Peyer's patch (tissue), 4 donors: ENCODE results near the gene SPRED2. TPM values are rescaled to one million over a fixed set of nuclear protein-coding genes. Genes with fewer than 3 reads are reported as not detected.
A peak's percentile ranks its signal among the peaks of the same experiment; 100 is the strongest.

Experiments
- DNase-seq, 3 donors: peaks; one replicate each; pipeline ENCODE4 v3.0.0-alpha.2; 2017 to 2019
- H3K27ac ChIP-seq, 4 donors: fragments of 200-600 bp; sonication (generic); one replicate each; pipeline ENCODE4 v1.5.1; 2016 to 2019
- H3K27me3 ChIP-seq, 2 donors: fragments of 200-600 bp; sonication (generic); one replicate each; pipeline ENCODE4 v1.5.1; 2019
- H3K36me3 ChIP-seq, 3 donors: fragments of 200-600 bp; sonication (generic); one replicate each; pipeline ENCODE4 v1.5.1; 2016 to 2019
- H3K4me1 ChIP-seq, 4 donors: fragments of 200-600 bp; sonication (generic); one replicate each; pipeline ENCODE4 v1.5.1; 2016 to 2019
- H3K4me3 ChIP-seq, 4 donors: fragments of 200-600 bp; sonication (generic); 1 replicate in 3 of 4; 2 replicates in 1 of 4; pipeline ENCODE4 v1.5.1; 2016 to 2019; ENCODE audit warnings: mild to moderate bottlenecking in 1 of 4
- H3K9me3 ChIP-seq, 4 donors: fragments of 200-600 bp; sonication (generic); one replicate each; pipeline ENCODE4 v1.5.1; 2016 to 2019; ENCODE audit warnings: mild to moderate bottlenecking in 1 of 4
- CTCF ChIP-seq, 6 experiments: fragments of 450-650 bp in 4 of 6; fragments of 200-600 bp in 2 of 6; sonication (generic) in 1 of 6; IDR thresholded peaks; one replicate each; pipeline ENCODE4 v1.5.1; 2017 to 2019; ENCODE audit warnings: antibody characterized with exemption in 6 of 6, mild to moderate bottlenecking in 3 of 6, moderate library complexity in 1 of 6
- POLR2A ChIP-seq, 2 donors: fragments of 450-650 bp; IDR thresholded peaks; one replicate each; pipeline ENCODE4 v1.5.1; 2017; ENCODE audit warnings: antibody characterized with exemption in 2 of 2, mild to moderate bottlenecking in 2 of 2, moderate library complexity in 2 of 2
- total RNA-seq, 4 donors: library from RNA; depleted of rRNA; stranded (reverse); fragments of >200 nt; gene quantifications; one replicate each; pipeline ENCODE4 v1.1.0, GENCODE V29; 2016

SPRED2 gene, protein sequence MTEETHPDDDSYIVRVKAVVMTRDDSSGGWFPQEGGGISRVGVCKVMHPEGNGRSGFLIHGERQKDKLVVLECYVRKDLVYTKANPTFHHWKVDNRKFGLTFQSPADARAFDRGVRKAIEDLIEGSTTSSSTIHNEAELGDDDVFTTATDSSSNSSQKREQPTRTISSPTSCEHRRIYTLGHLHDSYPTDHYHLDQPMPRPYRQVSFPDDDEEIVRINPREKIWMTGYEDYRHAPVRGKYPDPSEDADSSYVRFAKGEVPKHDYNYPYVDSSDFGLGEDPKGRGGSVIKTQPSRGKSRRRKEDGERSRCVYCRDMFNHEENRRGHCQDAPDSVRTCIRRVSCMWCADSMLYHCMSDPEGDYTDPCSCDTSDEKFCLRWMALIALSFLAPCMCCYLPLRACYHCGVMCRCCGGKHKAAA
- total RNA-seq = 10 to 100 TPM; 14.9 to 26.9 (median 23.0) TPM

DNA sequence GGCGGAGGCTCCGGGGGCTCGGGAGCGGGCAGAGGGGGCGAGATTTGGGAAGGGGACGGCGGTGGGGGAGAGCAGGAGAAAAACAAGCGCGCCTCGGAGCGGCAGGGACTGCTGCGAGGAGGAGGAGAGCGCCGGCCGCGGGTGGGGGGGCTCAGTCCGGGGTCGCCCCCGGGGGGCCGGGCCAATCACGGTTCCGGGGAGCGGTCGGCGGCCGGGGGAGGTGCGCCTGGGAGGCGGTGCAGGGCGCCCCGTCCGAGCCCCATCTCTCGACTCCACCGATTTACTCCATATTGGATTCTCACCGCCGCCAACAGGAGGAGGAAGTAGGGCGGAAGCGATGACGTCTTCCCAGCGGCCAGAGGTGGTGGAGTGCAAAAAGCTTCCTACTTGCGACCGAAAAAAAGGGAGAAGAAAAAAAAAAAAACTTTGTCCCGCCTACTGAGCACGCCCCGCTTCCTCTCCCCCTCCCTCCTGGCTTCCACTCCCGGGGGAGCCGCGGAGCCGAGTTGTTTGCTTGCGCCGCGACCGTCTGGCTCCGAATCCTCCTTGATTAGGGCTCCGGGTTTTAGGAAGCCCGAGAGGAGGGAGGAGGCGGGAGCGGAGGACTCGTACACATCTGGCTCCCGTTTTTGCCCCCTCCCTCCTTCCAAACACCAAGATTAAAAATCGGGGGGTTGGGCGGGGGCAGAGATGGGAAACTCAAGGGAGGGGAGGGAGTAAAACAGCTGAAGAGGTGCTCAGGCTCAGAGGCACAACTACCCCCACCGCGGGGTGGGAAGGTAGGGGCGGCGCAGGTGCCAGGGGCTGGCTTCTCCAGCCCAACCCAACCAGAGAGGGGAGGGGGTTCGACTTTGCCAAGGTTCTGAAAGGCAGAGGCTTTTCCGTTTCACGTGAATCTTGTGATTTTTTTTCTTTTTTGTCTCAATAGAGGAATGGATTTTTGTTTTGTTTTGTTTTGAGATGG, at the start of gene SPRED2:
Gene SPRED2 (minus strand): TSS at position 373 of the 964 bp plus-strand sequence. CDS start 612 bp downstream, outside the sequence.
- Histone ChIP-seq H3K4me1 (peaks cover 0 to 21% (median 4%) of the 10 kb centered on the region in 4 donors), H3K36me3 (no peaks in the 10 kb centered on the region), H3K4me3 (peak within 1 kb of the TSS; percentile 70 to 90 (median 78)), H3K27ac (peak within 1 kb of the TSS; percentile 77 to 95 (median 90)), H3K9me3 (no peaks in the 10 kb centered on the region), H3K27me3 (no peaks in the 10 kb centered on the region)
- TF ChIP-seq POLR2A (IDR thresholded peaks at IDR 0.05) = peak in 1 of 2 donors; percentile 66
- peak in 2 of 6 experiments; percentile 23 to 31 for TF ChIP-seq CTCF (IDR thresholded peaks at IDR 0.05)
- peak; percentile 75 to 92 (median 86) for DNase-seq

DNA sequence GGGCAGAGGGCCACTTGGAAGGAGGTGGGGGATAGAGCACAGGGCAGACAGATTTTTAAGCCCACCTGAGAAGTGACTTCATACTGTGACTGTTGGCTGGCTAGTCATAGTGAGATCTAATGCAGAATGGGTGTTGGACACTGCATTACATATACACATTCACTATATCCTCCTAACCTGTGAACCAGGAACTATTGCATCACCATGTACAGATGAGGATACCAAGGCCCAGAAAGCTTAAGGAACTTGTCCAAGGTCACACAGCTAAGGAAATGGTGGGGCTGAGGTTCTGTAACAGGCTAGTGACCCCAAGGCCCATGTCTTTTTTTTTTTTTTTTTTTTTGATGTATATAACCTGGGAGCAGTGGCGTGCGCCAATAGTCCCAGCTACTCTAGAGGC, 49.6 kb upstream of the SPRED2 start:
- Histone ChIP-seq H3K4me3 (no peak overlapping the region), H3K27ac (no peak overlapping the region), H3K4me1 (no peaks in the 10 kb centered on the region), H3K27me3 (no peaks in the 10 kb centered on the region), H3K9me3 (no peaks in the 10 kb centered on the region), H3K36me3 (no peaks in the 10 kb centered on the region)
- DNase-seq = no peak
- no peak for TF ChIP-seq POLR2A (IDR thresholded peaks at IDR 0.05)
- TF ChIP-seq CTCF (IDR thresholded peaks at IDR 0.05) = no peak

- Histone ChIP-seq H3K4me3 (no peak overlapping the region), H3K4me1 (no peaks in the 10 kb centered on the region), H3K27me3 (no peaks in the 10 kb centered on the region), H3K36me3 (no peaks in the 10 kb centered on the region), H3K9me3 (peaks cover 0 to 1% (median 0%) of the 10 kb centered on the region in 4 donors), H3K27ac (no peak overlapping the region)
- TF ChIP-seq POLR2A (IDR thresholded peaks at IDR 0.05) (no peak), CTCF (IDR thresholded peaks at IDR 0.05) (no peak)
- no peak for DNase-seq
Measured at GRCh38 chr2:65479524-65479923, 47.1 kb upstream of the SPRED2 start.

DNA sequence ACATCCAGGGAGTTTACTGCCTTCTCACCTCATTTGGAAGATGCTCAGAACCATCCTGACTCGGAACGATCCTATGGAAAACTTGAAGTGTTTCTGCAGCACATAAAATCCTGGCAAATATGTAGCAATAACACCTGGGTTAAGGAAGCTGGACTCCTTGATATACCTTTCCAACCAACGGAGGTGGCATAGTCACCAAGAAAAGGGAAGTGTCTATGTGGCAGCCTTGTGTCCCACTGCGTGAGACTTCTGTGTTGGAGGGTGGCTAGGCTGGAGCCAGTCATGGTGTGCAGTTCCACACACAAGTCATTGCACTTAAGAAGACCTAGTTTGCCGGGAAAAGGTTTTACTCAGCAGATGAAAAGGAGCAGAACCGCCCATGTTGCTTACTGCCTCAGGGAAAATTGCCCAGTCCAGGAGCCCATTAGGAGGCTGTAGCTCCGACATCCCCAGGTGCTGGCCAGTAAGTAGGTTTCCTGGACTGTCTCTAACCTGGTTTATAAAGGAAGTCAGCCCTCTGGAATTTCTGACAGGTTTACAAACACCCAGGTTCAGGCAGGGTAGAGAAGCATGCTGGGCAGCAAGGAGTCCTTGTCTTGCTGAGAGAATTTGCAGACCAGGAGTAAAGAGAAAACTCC, 46.2 kb upstream of the SPRED2 start:
- Histone ChIP-seq H3K27me3 (no peaks in the 10 kb centered on the region), H3K4me3 (no peak overlapping the region), H3K4me1 (no peaks in the 10 kb centered on the region), H3K9me3 (peaks cover 0 to 3% (median 0%) of the 10 kb centered on the region in 4 donors), H3K27ac (no peak overlapping the region), H3K36me3 (no peaks in the 10 kb centered on the region)
- TF ChIP-seq CTCF (IDR thresholded peaks at IDR 0.05) (no peak), POLR2A (IDR thresholded peaks at IDR 0.05) (no peak)
- DNase-seq = no peak

DNA sequence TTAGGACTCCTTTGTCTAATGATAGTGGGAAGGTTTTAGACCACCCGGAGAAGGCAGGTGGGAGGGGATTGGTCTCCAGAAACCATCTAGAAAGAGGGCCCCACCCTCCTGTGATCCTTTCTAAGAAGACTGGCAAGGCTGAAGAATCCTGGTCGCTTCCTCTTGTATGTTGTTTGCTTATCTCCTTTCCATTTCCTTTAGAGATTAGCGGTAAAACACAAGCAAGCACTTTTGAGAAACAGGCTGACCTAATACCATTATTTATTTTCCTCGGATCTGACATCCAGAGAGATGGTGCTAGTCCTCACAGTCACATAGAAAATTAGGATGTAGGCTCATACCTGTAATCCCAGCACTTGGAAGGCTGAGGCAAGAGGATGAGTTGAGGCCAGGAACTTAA, 45.2 kb upstream of the SPRED2 start:
- Histone ChIP-seq H3K27me3 (no peaks in the 10 kb centered on the region), H3K4me1 (no peaks in the 10 kb centered on the region), H3K27ac (no peak overlapping the region), H3K4me3 (no peak overlapping the region), H3K9me3 (peaks cover 0 to 3% (median 0%) of the 10 kb centered on the region in 4 donors), H3K36me3 (no peaks in the 10 kb centered on the region)
- TF ChIP-seq CTCF (IDR thresholded peaks at IDR 0.05) (no peak), POLR2A (IDR thresholded peaks at IDR 0.05) (no peak)
- no peak for DNase-seq
